ENCODE results near the gene ERICH4. TPM values are rescaled to one million over a fixed set of nuclear protein-coding genes. Genes with fewer than 3 reads are reported as not detected.

Gene ERICH4
- total and polyA plus RNA-seq, 2 of the 8 experiments (the other 6 are each of a cell fraction or from before 2014, with no cell fraction given) = not detected

GRCh38 chr19:41398598-41398997, 44.4 kb upstream of the ERICH4 start:
- Histone ChIP-seq H3K36me3 (ENCODE audit: control insufficient read depth in 2 of 4, insufficient read depth in 4 of 4, low read length in 3 of 4) (no peaks in the 10 kb centered on the region), H2AK5ac (ENCODE audit: low read depth, low read length) (no peak overlapping the region), H3K56ac (replicated peaks; ENCODE audit: insufficient read length, low read depth, low read length) (no peak overlapping the region), H4K8ac (ENCODE audit: extremely low read depth, insufficient read depth, low read length) (no peak overlapping the region), H4K5ac (ENCODE audit: insufficient read length, low read depth, low read length) (no peak overlapping the region), H3K79me1 (ENCODE audit: low read depth, low read length) (peaks cover 10% of the 10 kb centered on the region; the same call in 1 of the 2 replicates), H2BK5ac (ENCODE audit: low read depth, low read length) (no peak overlapping the region), H2BK20ac (ENCODE audit: low read length) (no peak overlapping the region), H4K20me1 (replicated peaks in 1 of 2; ENCODE audit: control insufficient read depth in 1 of 2, insufficient read depth in 2 of 2, low read length in 2 of 2) (peaks cover 0 to 1% of the 10 kb centered on the region in 2 experiments), H2AFZ (ENCODE audit: low read length) (no peak overlapping the region), H3K4me2 (ENCODE audit: insufficient read depth in 1 of 2, low read depth in 2 of 2, low read length in 2 of 2) (peak overlapping the region; percentile 77 to 90), H2BK12ac (ENCODE audit: low read depth, low read length) (no peak overlapping the region), H4K91ac (replicated peaks; ENCODE audit: insufficient read length, low read length) (no peak overlapping the region), H3K4ac (replicated peaks; ENCODE audit: insufficient read length, low read depth, low read length) (no peak overlapping the region), H2BK120ac (replicated peaks; ENCODE audit: low read depth, low read length) (no peak overlapping the region), H3K27ac (ENCODE audit: low read depth, low read length) (no peak overlapping the region), H2BK15ac (ENCODE audit: low read length) (no peak overlapping the region), H3K27me3 (replicated peaks in 1 of 4; ENCODE audit: control insufficient read depth in 3 of 4, extremely low read depth in 1 of 4, insufficient read depth in 3 of 4, low read length in 3 of 4) (no peaks in the 10 kb centered on the region), H3K9ac (replicated peaks in 1 of 4; ENCODE audit: extremely low read depth in 1 of 4, low read depth in 3 of 4, low read length in 3 of 4) (peak overlapping the region in 2 of 4 experiments; percentile 6 to 96; a peak in 2 of 7 replicates), H3K18ac (ENCODE audit: extremely low read depth, low read length) (no peak overlapping the region), H3K79me2 (ENCODE audit: control insufficient read depth in 1 of 2, insufficient read depth in 2 of 2, low read length in 2 of 2) (peaks cover 0 to 33% of the 10 kb centered on the region in 2 experiments; a peak in 2 of 4 replicates), H3K4me1 (replicated peaks in 1 of 4; ENCODE audit: control insufficient read depth in 3 of 4, insufficient read depth in 4 of 4, low read length in 3 of 4) (peaks cover 0 to 5% (median 0%) of the 10 kb centered on the region in 4 experiments; a peak in 5 of 7 replicates), H3K14ac (ENCODE audit: insufficient read length) (no peak overlapping the region), H3K23me2 (ENCODE audit: low read depth, low read length) (peaks cover 4% of the 10 kb centered on the region), H3K23ac (ENCODE audit: insufficient read length) (no peak overlapping the region), H3K4me3 (ENCODE audit: extremely low read depth in 1 of 4, insufficient read depth in 2 of 4, low read depth in 3 of 4, low read length in 4 of 4) (peak overlapping the region; percentile 85 to 99 (median 98); a peak in 7 of 8 replicates), H3K9me3 (ENCODE audit: insufficient read depth in 2 of 2, low read depth in 1 of 2, low read length in 1 of 2) (no peaks in the 10 kb centered on the region)
- FAIRE-seq (no peak), DNase-seq (ENCODE audit: low read depth in 1 of 2, low spot score in 2 of 2) (no peak)
- ChIA-PET POLR2A (ENCODE audit: partially characterized antibody) (interaction anchor here (0.5 to 2.0 kb wide), 5 partner anchors 9 to 41 kb away, joined by 3 to 10 read pairs (median 7); partner anchors contain the start of genes B3GNT8 and DMAC2), CTCF (ENCODE audit: partially characterized antibody) (interaction anchor here (0.8 to 1.2 kb wide), 2 partner anchors 10 to 45 kb away, joined by 3 read pairs; no protein-coding TSS in a partner anchor)
- WGBS, 2 experiments (ENCODE audit: extremely low coverage in 1 of 2, insufficient coverage in 1 of 2, insufficient read length in 1 of 2, insufficient replicate concordance in 2 of 2, low coverage in 1 of 2, low lambda C conversion rate in 2 of 2, missing lambda C conversion rate in 1 of 2) = 86% methylated on average over 3 of the region's 3 CpGs; no CpG with 5 or more reads in 1 of the 2 experiments
- TF ChIP-seq SIN3A (conservative IDR thresholded peaks at IDR 0.05 in 1 of 2, IDR thresholded peaks at IDR 0.05 in 1 of 2; ENCODE audit: low read depth in 1 of 2, low read length in 2 of 2) (no peak), BCL11A (IDR thresholded peaks at IDR 0.05; ENCODE audit: low read depth in 2 of 2, low read length in 2 of 2) (no peak), SP4 (IDR thresholded peaks at IDR 0.05; ENCODE audit: low read length) (no peak)
